Cardiac septum (tissue), 1 donor: ENCODE measurements around the gene AEBP1. TPM values are rescaled to one million over a fixed set of nuclear protein-coding genes. Genes with fewer than 3 reads are reported as not detected.

Experiments
- DNase-seq: peaks from one replicate; pipeline ENCODE4 v3.0.0-alpha.2; 2020; ENCODE audit warnings: low spot score
- intact Hi-C: fragments of 100-400 bp; cut with DNase I; formaldehyde crosslinking; loops from one replicate; pipeline ENCODE4 v1.14.0; 2022
- total RNA-seq: library from RNA; stranded (reverse); fragmentation: NEBNext Ultra II Directional; extraction: Animal tissue kit (Norgen Biotek cat#: 25700); gene quantifications from one replicate; pipeline ENCODE4 v1.2.1, GENCODE V29; 2021
- donor health status: DM: no; HTN: no; CAD: no.

AEBP1 gene
- total RNA-seq, 1 donor from 2014 or later = 93.1 TPM

DNA sequence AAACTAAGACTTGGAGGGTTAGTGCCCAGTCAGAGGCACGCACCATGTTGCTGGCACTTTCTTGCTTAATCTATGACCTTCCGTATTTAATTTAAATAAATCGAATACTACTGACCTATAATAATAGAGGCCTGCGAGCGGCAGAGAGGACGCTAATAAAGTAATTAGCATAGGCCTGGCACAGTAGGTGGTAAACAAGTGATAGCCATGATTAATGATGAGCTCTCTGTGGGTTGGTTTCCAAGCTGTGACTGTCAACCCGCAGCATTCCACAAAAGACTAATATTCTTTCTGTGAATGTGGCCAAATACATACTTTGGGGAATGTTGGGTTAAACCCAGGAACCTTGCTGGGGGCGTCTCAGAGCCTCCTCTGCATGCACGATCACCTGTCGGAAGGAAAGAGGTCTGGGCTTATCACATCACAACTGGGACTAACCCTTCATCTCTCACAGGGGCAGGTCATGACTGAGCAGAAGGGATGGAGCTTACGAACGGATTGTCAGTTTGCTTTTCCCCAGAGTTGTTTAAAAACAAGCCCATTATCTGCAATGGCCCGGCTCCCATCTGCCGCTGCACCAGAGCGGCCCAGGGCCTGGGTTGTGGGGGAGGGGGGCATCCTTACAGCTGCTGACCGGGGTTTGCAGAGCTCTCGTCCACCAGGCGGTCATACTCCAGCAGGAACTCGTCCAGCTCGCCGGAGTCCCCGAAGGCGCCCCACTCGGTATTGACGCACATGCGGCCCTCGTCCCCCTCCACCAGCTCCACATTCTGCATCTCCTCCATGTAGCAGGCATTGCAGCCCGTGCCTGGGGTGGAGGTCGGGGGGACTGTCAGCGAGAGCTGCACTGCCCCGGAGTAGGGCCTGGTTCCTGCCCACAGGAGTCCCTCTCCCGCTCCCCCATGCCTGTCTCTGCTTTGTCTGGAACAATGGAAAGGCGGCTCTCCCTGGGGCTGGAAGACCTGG is 43.2 kb downstream of the AEBP1 start:
- peak; percentile 74 for DNase-seq
- intact Hi-C loops = no loop called here

DNA sequence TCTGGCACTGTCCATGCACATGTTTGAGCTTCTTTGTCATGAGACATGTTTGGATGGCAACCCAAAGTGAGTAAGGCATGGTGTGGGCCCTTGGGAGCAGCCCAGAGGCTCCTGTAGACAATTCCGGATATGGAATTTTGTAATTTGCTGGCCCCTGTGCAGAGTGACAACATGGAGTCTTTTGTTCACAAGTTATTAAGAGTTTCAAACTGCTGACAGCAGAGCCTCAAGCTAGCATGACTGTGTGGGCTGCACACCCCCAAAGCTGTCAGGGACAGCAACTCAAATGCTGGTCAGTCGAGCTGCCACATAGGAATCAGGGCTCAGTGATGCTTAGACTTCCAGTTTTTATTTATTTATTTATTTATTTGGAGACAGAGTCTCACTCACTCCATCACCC is 44.0 kb downstream of the AEBP1 start:
- intact Hi-C loops = no loop called here
- no peak for DNase-seq

GRCh38 chr7:44148961-44149536 is 44.9 kb downstream of the AEBP1 start:
- peak; percentile 63 for DNase-seq
- intact Hi-C loops = no loop called here

DNA sequence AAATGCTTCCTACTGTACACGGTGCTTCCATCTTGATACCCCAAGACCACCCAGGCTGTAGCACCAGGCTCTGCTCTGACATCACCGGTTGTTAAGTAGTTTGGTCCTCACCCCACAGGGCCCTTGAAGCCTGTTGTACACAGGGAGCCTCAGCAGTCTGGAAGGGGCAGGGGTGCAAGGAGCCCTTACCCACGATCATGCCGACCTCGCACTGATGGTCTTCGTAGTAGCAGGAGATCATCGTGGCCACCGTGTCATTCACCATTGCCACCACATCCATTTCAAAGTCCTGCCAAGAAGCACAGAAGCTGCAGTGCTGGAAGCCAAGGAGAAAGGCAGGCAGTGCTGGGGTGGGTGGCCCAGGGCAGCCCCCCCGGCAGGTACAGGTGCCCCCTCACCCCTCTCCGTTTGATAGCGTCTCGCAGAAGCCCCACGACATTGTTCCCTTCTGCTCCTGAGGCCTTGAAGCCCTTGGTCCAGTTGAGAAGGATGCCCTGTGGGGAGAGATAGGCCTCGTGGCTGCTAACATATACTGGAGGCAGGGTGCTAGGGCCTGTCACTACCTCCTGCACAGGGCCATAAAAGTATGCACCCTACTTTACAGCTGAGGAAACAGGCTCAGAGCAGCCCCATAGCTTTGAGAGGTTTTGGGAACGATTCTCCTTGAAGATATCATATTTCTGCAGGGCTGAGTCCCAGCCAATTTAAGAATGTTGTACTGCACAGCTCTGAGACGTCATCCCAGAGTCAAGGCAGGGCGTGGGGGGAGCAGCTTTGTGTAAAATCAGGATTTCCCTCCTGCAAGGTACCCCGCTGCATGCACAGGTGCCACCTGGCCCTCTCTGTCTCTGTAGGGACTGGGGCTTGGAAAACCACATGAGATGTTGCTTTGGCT is 45.7 kb downstream of the AEBP1 start:
- intact Hi-C loops = no loop called here
- DNase-seq = peak; percentile 60

GRCh38 chr7:44150466-44150832 is 46.3 kb downstream of the AEBP1 start:
- intact Hi-C loops = no loop called here
- peak; percentile 20 for DNase-seq

DNA sequence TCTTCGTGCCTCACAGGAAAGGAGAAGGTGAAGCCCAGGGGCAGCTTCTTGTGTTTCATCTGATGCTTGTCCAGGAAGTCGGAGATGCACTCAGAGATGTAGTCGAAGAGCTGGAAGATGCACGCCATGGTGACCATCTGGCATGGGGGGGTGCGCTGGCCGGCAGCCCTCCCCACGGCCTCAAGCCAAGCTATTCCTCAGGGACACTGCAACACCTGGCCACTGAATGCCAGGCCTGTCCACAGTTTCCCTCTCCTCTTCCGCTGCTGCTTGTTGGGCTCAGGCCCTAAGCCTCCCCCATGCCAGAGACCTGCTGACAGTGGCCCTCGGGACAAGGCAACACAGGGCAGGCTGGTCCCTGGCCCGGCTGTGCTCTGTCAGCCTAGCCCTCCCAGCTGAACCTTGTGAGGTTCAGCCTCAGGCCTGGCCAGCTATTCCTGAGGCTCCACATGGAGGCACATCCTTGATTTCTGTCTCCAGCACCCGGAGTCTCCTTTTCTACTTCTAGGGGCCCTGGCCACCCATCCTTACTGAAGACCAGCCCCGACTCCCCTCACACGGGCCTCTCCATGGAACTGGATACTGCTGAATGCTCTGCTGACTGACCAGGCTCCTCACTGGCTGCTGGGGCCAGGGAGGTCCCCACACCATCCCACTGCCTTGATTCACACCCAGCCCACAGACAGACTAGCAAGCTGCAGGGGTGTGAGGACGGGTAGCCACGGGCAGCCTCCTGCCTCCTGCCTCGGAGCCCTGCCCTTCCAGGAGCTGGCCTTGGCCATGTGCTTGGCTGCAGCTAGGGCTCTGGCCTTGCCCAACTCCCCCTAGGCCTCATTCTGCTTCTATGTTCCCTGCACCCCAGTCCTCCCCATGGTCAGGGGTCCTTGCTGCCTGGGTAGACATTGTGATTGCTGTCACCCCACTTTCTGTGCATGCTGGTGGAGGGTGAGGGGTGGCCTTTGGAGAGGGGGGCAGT is 47.1 kb downstream of the AEBP1 start:
- intact Hi-C loops = no loop called here
- peak; percentile 72 for DNase-seq

GRCh38 chr7:44151956-44152355 is 47.8 kb downstream of the AEBP1 start:
- DNase-seq = peak; percentile 62
- intact Hi-C loops = no loop called here

- peak; percentile 56 for DNase-seq
- intact Hi-C loops = no loop called here
Measured at GRCh38 chr7:44152971-44153947, 49.1 kb downstream of the AEBP1 start.

DNA sequence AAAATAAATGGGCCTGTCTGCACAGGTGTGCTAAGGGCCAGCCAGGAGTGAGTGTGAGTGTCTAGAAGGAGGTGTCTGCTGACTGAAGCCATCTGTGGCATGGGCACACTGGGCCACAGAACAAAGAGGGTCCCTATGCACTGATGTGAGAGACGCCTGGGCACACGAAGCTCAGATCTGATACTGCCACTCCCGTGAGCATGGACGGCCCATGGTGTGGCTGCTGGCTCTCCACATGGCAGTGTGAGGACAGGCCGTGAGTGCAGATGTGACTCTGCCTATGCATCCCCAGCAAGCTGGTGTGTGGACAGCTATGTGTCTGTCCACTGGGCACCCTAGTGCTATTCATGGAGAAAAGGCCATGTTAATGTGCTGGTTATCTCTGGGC is 49.8 kb downstream of the AEBP1 start:
- DNase-seq = peak; percentile 56
- intact Hi-C loops = no loop called here

DNA sequence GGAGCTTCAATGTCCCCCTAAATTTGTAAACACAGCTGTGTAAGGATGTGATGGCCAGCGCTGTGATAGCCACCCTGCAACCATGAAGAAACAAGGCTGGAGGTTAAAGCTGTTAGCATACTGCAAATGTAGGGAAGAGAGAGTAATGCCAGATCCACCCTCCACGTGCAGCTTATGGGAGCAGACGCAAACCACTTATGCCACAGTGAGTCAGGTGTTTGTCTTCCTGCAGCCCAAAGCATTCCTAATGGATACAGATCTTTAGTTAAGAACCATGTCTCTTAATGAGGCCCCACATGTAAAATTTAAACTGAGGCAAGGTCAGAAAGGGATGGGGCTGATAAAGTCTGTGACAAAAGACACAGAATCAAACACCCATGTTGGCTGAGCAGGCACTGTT is 50.6 kb downstream of the AEBP1 start:
- no peak for DNase-seq
- intact Hi-C loops = no loop called here

GRCh38 chr7:44155191-44156185 is 51.3 kb downstream of the AEBP1 start:
- intact Hi-C loops = no loop called here
- DNase-seq = peak; percentile 54

DNA sequence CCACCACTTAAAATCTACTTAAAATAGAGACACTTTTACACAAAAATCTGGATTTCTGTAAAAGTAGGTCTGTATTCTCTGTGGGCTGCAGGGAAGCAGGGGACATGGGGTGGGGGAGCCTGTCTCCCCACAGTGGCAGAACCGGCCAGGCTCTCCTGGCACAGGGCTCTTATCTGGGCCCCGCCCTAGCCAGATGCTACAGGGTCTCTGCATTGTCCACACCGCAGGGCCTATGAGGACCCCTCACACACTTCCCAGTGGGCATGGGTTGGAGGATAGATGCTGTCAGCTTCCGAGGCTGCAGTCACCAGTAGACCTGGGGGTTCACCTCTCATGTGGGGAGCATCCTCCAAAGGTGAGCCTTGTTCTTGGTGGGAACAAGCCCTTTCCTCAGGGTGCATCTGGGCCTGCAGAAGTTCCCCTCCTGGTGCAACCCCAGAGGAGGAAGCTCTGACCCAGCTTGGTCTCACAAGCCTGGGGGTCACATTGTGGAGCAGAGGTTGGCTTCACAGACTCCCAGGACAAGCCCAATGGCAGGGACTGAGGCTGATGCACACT is 52.4 kb downstream of the AEBP1 start:
- intact Hi-C loops = no loop called here
- DNase-seq = peak; percentile 62

GRCh38 chr7:44157116-44158080 is 53.3 kb downstream of the AEBP1 start:
- intact Hi-C loops = no loop called here
- peak; percentile 50 for DNase-seq

GRCh38 chr7:44158096-44158872 is 54.1 kb downstream of the AEBP1 start:
- DNase-seq = peak; percentile 74

More at GRCh38 chr7:44158096-44158872, 54.1 kb downstream of the AEBP1 start:
- intact Hi-C loops = no loop called here
